Activated CD4-positive, alpha-beta T cell treated with anti-CD3 and anti-CD28 coated beads, Interleukin-2, amount 50 U/mL, for 16 hours (primary cell): Measurements from ENCODE around the gene VSIG2.
"Not testable (repeated sequence)": the region's sequence is repeated elsewhere in the genome, so short reads cannot be mapped to it uniquely, and the experiment has no call there.

ENCODE experiments used
- DNase-seq: peaks from one replicate; pipeline ENCODE4 v3.0.0-alpha.2; 2020

Gene VSIG2

GRCh38 chr11:124751741-124752470 is at the start of gene VSIG2:
Gene VSIG2, minus strand, starts transcription at chr11:124752255. Its CDS starts 118 bp downstream, at chr11:124752137.
- DNase-seq = no peak

- DNase-seq = peak; percentile 24
Measured at GRCh38 chr11:124801014-124801413, 49.0 kb upstream of the VSIG2 start.

GRCh38 chr11:124800226-124800929 is 48.3 kb upstream of the VSIG2 start, which contains the start of gene MSANTD2:
Gene MSANTD2, minus strand, starts transcription at chr11:124800406. Its CDS starts 26 bp downstream, at chr11:124800380.
- peak; percentile 79 for DNase-seq

- peak; percentile 35 for DNase-seq
Measured at GRCh38 chr11:124799348-124800225, 47.5 kb upstream of the VSIG2 start.

- peak; percentile 6 for DNase-seq
Measured at GRCh38 chr11:124798991-124799347, 46.9 kb upstream of the VSIG2 start.

- no peak for DNase-seq
Measured at GRCh38 chr11:124796312-124796711, 44.3 kb upstream of the VSIG2 start.

GRCh38 chr11:124793466-124794278 is 41.6 kb upstream of the VSIG2 start:
- DNase-seq = peak; percentile 44

GRCh38 chr11:124791626-124792341 is 39.7 kb upstream of the VSIG2 start:
- DNase-seq = peak; percentile 18

- no peak for DNase-seq
Measured at GRCh38 chr11:124788521-124788920, 36.5 kb upstream of the VSIG2 start.

- DNase-seq = no peak
Measured at GRCh38 chr11:124784051-124784450, 32.0 kb upstream of the VSIG2 start.

GRCh38 chr11:124783002-124783401 is 30.9 kb upstream of the VSIG2 start:
- no peak for DNase-seq

- DNase-seq = no peak
Measured at GRCh38 chr11:124779568-124779967, 27.5 kb upstream of the VSIG2 start.

- no peak for DNase-seq
Measured at GRCh38 chr11:124778281-124778680, 26.2 kb upstream of the VSIG2 start.

- no peak for DNase-seq
Measured at GRCh38 chr11:124776865-124777645, 25.0 kb upstream of the VSIG2 start.

GRCh38 chr11:124770959-124771358 is 18.9 kb upstream of the VSIG2 start:
- DNase-seq = not testable (repeated sequence)

- no peak for DNase-seq
Measured at GRCh38 chr11:124769806-124770774, 18.0 kb upstream of the VSIG2 start.

GRCh38 chr11:124768914-124769313 is 16.9 kb upstream of the VSIG2 start:
- DNase-seq = no peak

- no peak for DNase-seq
Measured at GRCh38 chr11:124766156-124766555, 14.1 kb upstream of the VSIG2 start.

- peak; percentile 80 for DNase-seq
Measured at GRCh38 chr11:124763156-124763947, 11.3 kb upstream of the VSIG2 start.
